CD4-positive, alpha-beta memory T cell (primary cell): ENCODE results near the gene PPP1R9A. TPM values are rescaled to one million over a fixed set of nuclear protein-coding genes. Genes with fewer than 3 reads are reported as not detected.

Experiments used
- CTCF ChIA-PET: fragments of 350-600 bp; sonication (Branson Sonifier 250); formaldehyde crosslinking; loops from one replicate; lab custom pipeline; 2021; ENCODE audit warnings: inconsistent platforms; ENCODE audit not compliant: partially characterized antibody; lab: Charles Lee
- POLR2A ChIA-PET: fragments of 350-600 bp; sonication (Branson Sonifier 250); formaldehyde crosslinking; loops from one replicate; lab custom pipeline; 2021; ENCODE audit not compliant: partially characterized antibody; lab: Charles Lee
- DNase-seq, 5 donors: peaks; one replicate each; pipeline versions ENCODE4 v3.0.0 to v3.0.0-alpha.2; 2020 to 2022; ENCODE audit warnings: mixed read lengths in 1 of 5
- H3K27ac ChIP-seq: one replicate; pipeline ENCODE4 v1.7.0; 2013; ENCODE audit warnings: low read depth, low read length
- H3K27me3 ChIP-seq: 2 replicates; pipeline ENCODE4 v1.7.0; 2013; ENCODE audit warnings: mild to moderate bottlenecking, low read length, moderate library complexity; ENCODE audit not compliant: insufficient read depth
- H3K36me3 ChIP-seq: 2 replicates; pipeline ENCODE4 v1.7.0; 2013; ENCODE audit warnings: mild to moderate bottlenecking, low read length, moderate library complexity; ENCODE audit not compliant: insufficient read depth
- H3K4me1 ChIP-seq: 2 replicates; pipeline ENCODE4 v1.7.0; 2013; ENCODE audit warnings: mild to moderate bottlenecking, low read length, moderate library complexity; ENCODE audit not compliant: insufficient read depth
- H3K4me3 ChIP-seq, 2 donors: one replicate each; pipeline ENCODE4 v1.7.0; 2013; ENCODE audit warnings: low read length in 2 of 2, mild to moderate bottlenecking in 1 of 2
- H3K9me3 ChIP-seq, 2 donors: one replicate each; pipeline ENCODE4 v1.7.0; 2013; ENCODE audit warnings: low read length in 2 of 2, control low read depth in 1 of 2; ENCODE audit not compliant: control insufficient read depth in 1 of 2
- H3K27ac Mint-ChIP-seq, 7 donors: one replicate each; pipeline ENCODE4 v1.8.0; 2020 to 2021; ENCODE audit warnings: mixed read lengths in 7 of 7, mild to moderate bottlenecking in 6 of 7, inconsistent platforms in 3 of 7, moderate library complexity in 3 of 7
- H3K27me3 Mint-ChIP-seq, 2 donors: one replicate each; pipeline ENCODE4 v1.8.0; 2020 to 2021; ENCODE audit warnings: mixed read lengths in 2 of 2
- H3K36me3 Mint-ChIP-seq, 2 donors: one replicate each; pipeline ENCODE4 v1.8.0; 2020 to 2021; ENCODE audit warnings: mixed read lengths in 2 of 2, inconsistent platforms in 1 of 2, mild to moderate bottlenecking in 1 of 2
- H3K4me1 Mint-ChIP-seq, 4 donors: one replicate each; pipeline ENCODE4 v1.8.0; 2020 to 2021; ENCODE audit warnings: mixed read lengths in 4 of 4, mild to moderate bottlenecking in 1 of 4
- H3K4me3 Mint-ChIP-seq, 8 donors: one replicate each; pipeline ENCODE4 v1.8.0; 2020 to 2021; ENCODE audit warnings: mixed read lengths in 8 of 8, mild to moderate bottlenecking in 7 of 8, moderate library complexity in 6 of 8, inconsistent platforms in 3 of 8
- H3K9me3 Mint-ChIP-seq, 8 donors: one replicate each; pipeline ENCODE4 v1.8.0; 2020 to 2021; ENCODE audit warnings: mixed read lengths in 8 of 8, mild to moderate bottlenecking in 5 of 8, inconsistent platforms in 3 of 8, moderate library complexity in 1 of 8
- intact Hi-C: fragments of 100-400 bp; cut with micrococcal nuclease; formaldehyde crosslinking; loops from one replicate; pipeline ENCODE4 v1.15.1; 2023
- polyA plus RNA-seq, 2 donors: library from polyadenylated mRNA; unstranded; fragments of 300-500 nt; fragmentation: Illumina TruSeq; gene quantifications; one replicate each; pipeline ENCODE4 v1.2.3, GENCODE V29; 2021
- total RNA-seq, 2 experiments: library from RNA; stranded (reverse); gene quantifications; one replicate each; pipeline ENCODE4 v1.2.3, GENCODE V29; 2021

PPP1R9A gene
- total and polyA plus RNA-seq, 4 experiments from 2014 or later: not detected

GRCh38 chr7:95261895-95262415 lies 354.6 kb downstream of the PPP1R9A start:
- Histone ChIP-seq H3K27ac (no peak overlapping the region), H3K4me1 (no peaks in the 10 kb centered on the region), H3K4me3 (no peak overlapping the region), H3K27me3 (no peaks in the 10 kb centered on the region), H3K36me3 (no peaks in the 10 kb centered on the region), H3K9me3 (no peaks in the 10 kb centered on the region)
- ChIA-PET POLR2A (no interaction called here), CTCF (no interaction called here)
- no peak overlapping the region for H3K27ac Mint-ChIP-seq
- DNase-seq: no peak
- H3K27me3 Mint-ChIP-seq: no peaks in the 10 kb centered on the region
- H3K4me1 Mint-ChIP-seq: no peaks in the 10 kb centered on the region
- H3K36me3 Mint-ChIP-seq: no peaks in the 10 kb centered on the region
- intact Hi-C loops: no loop called here
- H3K4me3 Mint-ChIP-seq: no peak overlapping the region
- no peaks in the 10 kb centered on the region for H3K9me3 Mint-ChIP-seq

GRCh38 chr7:95262875-95263274 lies 355.5 kb downstream of the PPP1R9A start:
- Mint-ChIP-seq H3K27me3 (no peaks in the 10 kb centered on the region), H3K36me3 (no peaks in the 10 kb centered on the region), H3K27ac (no peak overlapping the region), H3K4me3 (no peak overlapping the region), H3K9me3 (no peaks in the 10 kb centered on the region), H3K4me1 (no peaks in the 10 kb centered on the region)
- Histone ChIP-seq H3K4me3 (no peak overlapping the region), H3K27me3 (no peaks in the 10 kb centered on the region), H3K9me3 (no peaks in the 10 kb centered on the region), H3K36me3 (no peaks in the 10 kb centered on the region), H3K4me1 (no peaks in the 10 kb centered on the region), H3K27ac (no peak overlapping the region)
- CTCF ChIA-PET: no interaction called here
- no peak for DNase-seq
- intact Hi-C loops: no loop called here
- POLR2A ChIA-PET: no interaction called here

- Histone ChIP-seq H3K4me1 (no peaks in the 10 kb centered on the region), H3K27me3 (no peaks in the 10 kb centered on the region), H3K27ac (no peak overlapping the region), H3K9me3 (no peaks in the 10 kb centered on the region), H3K4me3 (no peak overlapping the region), H3K36me3 (no peaks in the 10 kb centered on the region)
- H3K36me3 Mint-ChIP-seq: no peaks in the 10 kb centered on the region
- H3K4me3 Mint-ChIP-seq: no peak overlapping the region
- no peaks in the 10 kb centered on the region for H3K4me1 Mint-ChIP-seq
- DNase-seq: no peak
- POLR2A ChIA-PET: no interaction called here
- peaks cover 0 to 1% of the 10 kb centered on the region in 2 donors for H3K27me3 Mint-ChIP-seq
- no peak overlapping the region for H3K27ac Mint-ChIP-seq
- H3K9me3 Mint-ChIP-seq: no peaks in the 10 kb centered on the region
- intact Hi-C loops: no loop called here
- CTCF ChIA-PET: no interaction called here
Observed at GRCh38 chr7:95263785-95264362, 356.5 kb downstream of the PPP1R9A start.

GRCh38 chr7:95264363-95264891 lies 357.0 kb downstream of the PPP1R9A start:
- H3K4me1 ChIP-seq: no peaks in the 10 kb centered on the region
- CTCF ChIA-PET: no interaction called here

GRCh38 chr7:95265634-95266033 lies 358.2 kb downstream of the PPP1R9A start:
- Histone ChIP-seq H3K9me3 (no peaks in the 10 kb centered on the region), H3K27ac (no peak overlapping the region), H3K4me3 (no peak overlapping the region), H3K36me3 (no peaks in the 10 kb centered on the region), H3K27me3 (no peaks in the 10 kb centered on the region), H3K4me1 (no peaks in the 10 kb centered on the region)
- POLR2A ChIA-PET: no interaction called here
- Mint-ChIP-seq H3K4me3 (no peak overlapping the region), H3K36me3 (no peaks in the 10 kb centered on the region), H3K27ac (no peak overlapping the region), H3K27me3 (peaks cover 0 to 1% of the 10 kb centered on the region in 2 donors), H3K9me3 (no peaks in the 10 kb centered on the region), H3K4me1 (no peaks in the 10 kb centered on the region)
- DNase-seq: no peak
- CTCF ChIA-PET: no interaction called here
- intact Hi-C loops: no loop called here

More at GRCh38 chr7:95264363-95264891, 357.0 kb downstream of the PPP1R9A start:
- Mint-ChIP-seq H3K4me3 (no peak overlapping the region), H3K4me1 (no peaks in the 10 kb centered on the region), H3K27me3 (peaks cover 0 to 1% of the 10 kb centered on the region in 2 donors), H3K27ac (no peak overlapping the region), H3K36me3 (no peaks in the 10 kb centered on the region), H3K9me3 (no peaks in the 10 kb centered on the region)
- intact Hi-C loops: no loop called here
- DNase-seq: no peak
- POLR2A ChIA-PET: no interaction called here
- H3K27ac ChIP-seq: no peak overlapping the region
- no peak overlapping the region for H3K4me3 ChIP-seq
- H3K9me3 ChIP-seq: no peaks in the 10 kb centered on the region
- H3K27me3 ChIP-seq: no peaks in the 10 kb centered on the region
- no peaks in the 10 kb centered on the region for H3K36me3 ChIP-seq

GRCh38 chr7:95267754-95268153 lies 360.4 kb downstream of the PPP1R9A start:
- Histone ChIP-seq H3K4me1 (no peaks in the 10 kb centered on the region), H3K27ac (no peak overlapping the region), H3K4me3 (no peak overlapping the region), H3K9me3 (no peaks in the 10 kb centered on the region), H3K36me3 (no peaks in the 10 kb centered on the region), H3K27me3 (no peaks in the 10 kb centered on the region)
- ChIA-PET CTCF (no interaction called here), POLR2A (no interaction called here)
- Mint-ChIP-seq H3K27me3 (peaks cover 0 to 5% of the 10 kb centered on the region in 2 donors), H3K36me3 (no peaks in the 10 kb centered on the region), H3K27ac (no peak overlapping the region), H3K4me1 (no peaks in the 10 kb centered on the region), H3K9me3 (no peaks in the 10 kb centered on the region), H3K4me3 (no peak overlapping the region)
- DNase-seq: no peak
- intact Hi-C loops: no loop called here

- no peak overlapping the region for H3K27ac Mint-ChIP-seq
- H3K36me3 Mint-ChIP-seq: no peaks in the 10 kb centered on the region
- H3K4me1 ChIP-seq: no peaks in the 10 kb centered on the region
- ChIA-PET POLR2A (no interaction called here), CTCF (no interaction called here)
- no peaks in the 10 kb centered on the region for H3K27me3 ChIP-seq
- no peak overlapping the region for H3K4me3 Mint-ChIP-seq
- no peak overlapping the region for H3K27ac ChIP-seq
- intact Hi-C loops: no loop called here
- H3K4me1 Mint-ChIP-seq: no peaks in the 10 kb centered on the region
- no peaks in the 10 kb centered on the region for H3K36me3 ChIP-seq
- no peak for DNase-seq
- H3K4me3 ChIP-seq: no peak overlapping the region
- peaks cover 0 to 8% of the 10 kb centered on the region in 2 donors for H3K27me3 Mint-ChIP-seq
- no peaks in the 10 kb centered on the region for H3K9me3 Mint-ChIP-seq
- no peaks in the 10 kb centered on the region for H3K9me3 ChIP-seq
Observed at GRCh38 chr7:95269640-95270039, 362.2 kb downstream of the PPP1R9A start.
